HG03558 (cell line): ENCODE data around the gene CTDSP2.
"Not testable (repeated sequence)": the region's sequence is repeated elsewhere in the genome, so short reads cannot be mapped to it uniquely, and the experiment has no call there.

ENCODE experiments used
- ATAC-seq: cut with Tn5 transposase; IDR thresholded peaks from one replicate; pipeline ENCODE4 v1.9.1; 2021; ENCODE audit warnings: moderate number of reproducible peaks; ENCODE audit not compliant: unreplicated experiment; ENCODE audit errors: extremely low read depth

CTDSP2 gene

DNA sequence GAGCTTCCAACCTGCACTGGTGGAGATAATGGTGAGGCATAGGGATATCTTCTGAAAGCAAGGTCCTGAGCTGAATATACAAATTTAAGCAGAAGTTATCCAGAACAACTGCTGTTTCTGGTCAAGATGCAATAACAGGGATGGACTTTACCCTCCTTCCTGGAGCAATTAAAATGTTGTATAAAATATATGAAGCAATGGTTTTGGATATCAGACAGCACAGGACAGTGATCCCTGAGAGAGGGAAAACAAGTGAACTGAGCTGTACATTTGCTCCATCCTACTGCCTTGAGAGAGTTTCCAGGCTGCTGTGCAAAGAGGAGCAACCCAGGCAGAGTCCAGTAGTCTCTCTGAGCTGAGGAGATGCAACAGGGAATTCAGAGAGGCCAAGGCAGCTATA lies 36.0 kb upstream of the CTDSP2 start:
- no peak for ATAC-seq

- no peak for ATAC-seq
Observed at GRCh38 chr12:57881475-57881874, 34.9 kb upstream of the CTDSP2 start.

GRCh38 chr12:57881035-57881434 lies 34.5 kb upstream of the CTDSP2 start:
- not testable (repeated sequence) for ATAC-seq

DNA sequence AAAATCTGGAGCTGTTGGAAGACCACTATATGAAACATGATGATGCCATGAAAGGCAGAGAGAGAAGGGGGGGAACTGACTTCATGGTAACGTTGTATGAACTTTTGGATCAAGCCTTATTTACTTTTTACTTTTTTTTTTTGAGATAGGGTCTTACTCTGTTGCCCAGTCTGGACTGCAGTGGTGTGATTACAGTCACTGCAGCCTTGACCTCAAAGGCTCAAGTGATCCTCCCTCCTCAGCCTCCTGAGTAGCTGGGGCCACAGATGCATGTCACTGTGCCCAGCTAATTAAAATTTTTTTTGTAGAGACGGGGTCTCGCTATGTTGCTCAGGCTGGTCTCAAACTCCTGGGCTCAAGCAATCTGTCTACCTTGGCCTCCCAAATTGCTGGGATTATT lies 31.3 kb upstream of the CTDSP2 start:
- no peak for ATAC-seq

DNA sequence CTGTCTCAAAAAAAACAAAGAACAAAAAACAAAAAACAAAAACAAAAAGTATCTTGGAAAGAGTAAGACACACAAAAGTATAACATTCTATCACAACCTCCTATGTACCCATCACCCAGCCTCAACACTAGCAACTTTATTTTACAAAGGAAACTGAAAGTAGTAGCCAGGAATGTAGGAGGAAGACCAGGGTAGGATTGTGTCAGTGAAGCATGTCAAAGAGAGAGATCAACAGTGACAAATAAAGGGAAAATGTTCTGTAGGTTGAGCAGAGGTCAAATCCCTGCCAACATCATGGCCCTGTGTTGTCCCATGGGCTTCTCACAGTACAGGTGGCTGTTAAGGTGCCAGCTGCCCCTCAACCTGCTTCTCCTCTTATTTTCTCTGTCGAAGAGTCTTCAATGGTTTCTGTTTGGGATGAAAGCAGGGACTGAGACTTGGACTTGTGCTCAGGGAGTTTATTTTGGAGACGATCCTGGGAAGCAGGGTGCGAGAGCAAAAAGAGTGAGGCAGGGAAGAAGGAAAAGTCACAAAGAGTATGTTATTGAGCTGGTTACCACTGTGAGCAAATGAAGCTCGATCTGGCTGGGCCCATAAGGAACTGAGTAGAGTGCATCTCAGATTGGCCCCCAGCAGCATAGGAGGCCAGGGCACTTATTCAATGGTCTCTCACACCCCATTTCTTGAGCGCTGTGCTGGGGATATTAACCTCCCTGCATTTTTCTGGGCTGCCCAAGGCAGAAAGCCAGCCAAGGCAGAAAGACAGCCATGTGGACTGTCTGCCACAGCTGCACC lies 29.4 kb upstream of the CTDSP2 start:
- no peak for ATAC-seq

DNA sequence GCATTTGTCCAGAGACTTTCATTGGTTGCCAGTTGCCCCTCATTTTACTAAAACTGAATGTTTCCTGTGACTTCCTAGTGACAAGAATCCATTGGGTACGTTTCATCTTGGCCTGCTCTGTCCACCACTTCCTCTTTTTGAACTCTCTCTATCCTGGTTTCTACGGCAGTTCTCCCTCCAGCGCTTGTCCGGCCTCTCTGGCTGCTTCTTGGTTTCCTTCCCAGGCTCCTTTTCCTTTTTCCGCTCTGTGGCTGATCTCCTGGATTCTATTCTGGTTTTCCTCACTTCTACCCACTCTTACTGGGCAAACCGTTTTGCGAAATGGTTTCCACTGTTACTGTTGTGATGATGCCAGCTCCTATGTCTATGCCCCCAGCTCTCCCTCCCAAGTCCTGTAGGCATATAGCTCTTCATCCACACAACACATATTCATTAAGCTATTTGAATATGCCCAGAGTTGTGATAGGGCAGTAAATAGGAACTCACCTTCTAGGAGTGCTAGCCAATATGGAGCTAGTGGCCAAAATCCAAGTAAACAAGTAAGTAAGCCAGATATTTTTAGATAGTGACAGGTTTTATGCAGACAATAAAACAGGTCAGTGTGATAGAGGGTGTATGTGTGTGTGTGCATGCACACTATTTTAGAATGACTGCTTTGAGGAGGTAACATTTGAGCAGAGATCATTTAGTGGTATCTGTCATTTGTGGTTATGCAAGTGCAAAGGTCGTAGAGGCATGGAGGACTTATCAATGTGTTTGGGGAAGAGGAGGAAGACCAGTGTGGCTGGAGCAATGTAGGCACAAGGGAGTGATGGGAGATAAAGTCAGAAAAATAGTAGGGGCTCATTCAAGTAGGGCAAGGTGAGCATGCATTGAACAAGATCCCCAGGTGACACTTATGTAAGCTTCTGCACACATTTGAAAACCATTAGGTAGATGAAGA lies 27.9 kb upstream of the CTDSP2 start:
- ATAC-seq = no peak

- ATAC-seq = no peak
Observed at GRCh38 chr12:57872362-57872761, 25.8 kb upstream of the CTDSP2 start.

DNA sequence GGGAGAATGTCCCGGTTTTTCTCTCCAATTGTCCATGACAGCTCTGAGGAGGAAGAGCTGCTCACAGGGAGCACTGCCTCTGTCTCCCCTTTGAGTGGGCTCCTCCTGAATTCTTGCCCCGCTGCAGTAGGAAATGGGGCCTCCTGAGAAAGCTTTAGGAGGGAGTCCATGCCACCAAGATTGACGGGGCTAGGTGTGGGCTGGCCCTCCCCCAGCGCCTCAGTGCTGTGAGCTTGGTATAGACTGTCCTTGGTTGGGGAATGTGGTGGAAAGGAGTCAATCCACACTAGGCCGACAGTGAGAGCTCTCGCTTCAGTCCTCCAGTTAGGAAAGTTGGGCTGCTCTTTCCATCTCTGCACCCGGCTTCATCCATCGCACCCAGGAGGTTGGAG lies 23.4 kb upstream of the CTDSP2 start:
- ATAC-seq = no peak

DNA sequence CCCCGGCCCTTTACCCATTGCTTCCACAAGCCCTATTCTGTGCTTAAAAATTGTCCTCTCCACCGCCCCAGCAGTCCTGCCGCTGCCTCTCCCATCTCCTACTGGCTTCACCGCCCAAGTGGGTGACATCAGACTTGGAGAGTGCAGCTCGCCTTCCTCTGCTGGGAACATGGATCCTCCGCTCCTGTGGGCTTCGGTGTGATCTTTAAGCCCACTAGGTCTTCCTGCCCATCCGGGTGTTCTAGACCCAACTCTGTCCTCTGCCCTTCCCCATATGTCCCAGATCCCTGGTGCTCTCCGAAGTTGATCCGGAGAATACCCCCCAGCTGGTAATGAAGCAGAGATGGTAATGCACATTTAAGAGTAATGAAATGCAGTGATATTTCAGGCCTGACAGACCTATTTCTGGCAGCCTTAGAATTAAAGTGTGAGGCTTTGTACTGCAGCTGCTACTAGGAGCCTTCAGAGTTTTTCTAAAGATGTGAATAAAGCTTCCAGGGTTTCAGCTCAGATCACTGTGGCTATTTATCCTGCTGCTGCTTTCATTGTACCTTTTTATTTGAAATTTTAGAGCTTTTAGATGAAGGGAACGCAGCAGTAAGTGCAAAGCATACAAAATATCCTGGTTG lies 22.9 kb upstream of the CTDSP2 start:
- ATAC-seq = no peak

DNA sequence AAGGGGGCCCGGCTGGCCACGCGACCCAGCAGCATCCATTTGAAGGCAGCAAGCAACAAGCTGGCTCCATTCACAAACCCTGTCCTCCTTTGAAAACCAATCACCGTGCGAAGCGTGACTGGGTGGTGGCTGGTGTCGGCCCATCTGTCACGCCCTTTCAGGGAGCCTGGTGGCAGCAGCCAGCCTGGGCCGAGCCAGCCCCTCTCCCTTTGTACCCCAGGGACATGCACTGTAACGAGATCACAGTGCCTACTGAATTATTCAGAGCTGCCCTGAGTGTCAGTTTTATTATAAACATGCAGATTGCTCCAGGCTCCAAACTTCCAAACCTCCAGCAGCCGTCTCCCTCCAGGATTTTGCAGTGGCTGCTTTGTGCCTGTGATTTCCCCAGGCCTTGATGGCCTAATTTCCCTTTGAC lies 22.3 kb upstream of the CTDSP2 start:
- no peak for ATAC-seq

GRCh38 chr12:57868221-57868620 lies 21.7 kb upstream of the CTDSP2 start:
- ATAC-seq = no peak

DNA sequence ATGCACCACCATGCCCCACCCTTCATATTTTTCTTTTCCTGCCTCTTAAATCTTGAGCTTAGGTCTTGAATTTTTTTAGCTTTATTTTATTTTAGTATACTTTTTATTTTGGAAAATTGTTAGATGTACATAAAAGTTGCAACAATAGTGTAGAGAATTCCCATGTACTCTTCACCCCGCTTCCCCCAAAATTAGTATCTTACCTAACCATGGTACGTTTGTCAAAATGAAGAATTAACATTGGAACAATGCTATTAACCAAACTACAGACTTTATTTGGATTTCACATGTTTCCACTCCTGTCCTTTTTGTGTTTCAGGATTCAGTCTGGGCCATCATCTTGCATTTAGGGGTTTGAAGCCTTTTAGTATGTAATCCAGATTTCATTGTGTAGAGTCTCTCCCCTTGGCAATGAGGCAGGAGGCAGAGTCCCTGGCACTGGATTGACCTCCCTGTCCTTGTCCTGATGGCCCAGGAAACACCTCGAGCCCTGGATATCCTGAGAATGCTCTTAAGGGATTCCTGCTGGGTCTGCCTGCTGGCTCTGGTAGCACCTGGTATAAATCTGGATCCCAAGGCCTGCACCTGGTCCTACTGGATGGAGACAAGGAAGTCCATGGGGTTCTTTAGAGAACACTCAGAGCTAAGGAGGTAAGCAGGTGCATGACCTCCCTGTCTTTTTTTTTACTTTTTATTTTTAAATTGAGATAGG lies 19.9 kb upstream of the CTDSP2 start:
- no peak for ATAC-seq

DNA sequence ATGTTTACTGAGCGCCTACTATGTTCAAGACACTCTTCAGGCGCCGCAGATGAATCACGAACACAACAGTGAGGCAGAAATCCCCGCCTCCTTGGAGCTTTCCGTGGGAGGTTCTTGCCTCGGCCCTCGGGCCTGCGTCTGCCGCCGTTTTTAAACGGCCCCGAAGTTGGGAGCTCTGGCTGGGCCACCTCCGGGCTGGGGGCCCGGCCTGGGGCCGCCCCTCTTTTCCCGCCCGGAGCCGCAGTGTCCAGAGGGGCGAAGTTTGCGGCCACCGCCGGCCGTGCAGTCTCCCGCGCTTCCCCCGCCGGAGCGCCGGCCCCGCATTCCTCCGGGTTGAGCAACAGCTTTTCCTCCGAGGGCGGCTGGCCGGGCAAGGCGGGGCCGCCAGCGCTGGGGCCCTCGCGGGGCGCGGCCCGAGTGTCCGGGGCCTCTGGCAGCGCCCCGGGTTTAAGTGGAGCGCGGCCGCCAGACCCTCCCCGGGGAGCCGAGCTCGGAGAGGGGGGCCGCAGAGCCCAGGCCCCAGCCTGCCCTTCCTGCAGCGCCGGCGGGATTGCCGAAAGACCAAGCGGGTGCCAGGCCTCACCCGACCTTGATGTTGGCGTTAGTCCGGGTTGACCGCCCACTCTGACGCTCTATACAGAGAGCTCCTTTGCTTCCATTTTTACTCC lies 18.7 kb upstream of the CTDSP2 start:
- no peak for ATAC-seq

DNA sequence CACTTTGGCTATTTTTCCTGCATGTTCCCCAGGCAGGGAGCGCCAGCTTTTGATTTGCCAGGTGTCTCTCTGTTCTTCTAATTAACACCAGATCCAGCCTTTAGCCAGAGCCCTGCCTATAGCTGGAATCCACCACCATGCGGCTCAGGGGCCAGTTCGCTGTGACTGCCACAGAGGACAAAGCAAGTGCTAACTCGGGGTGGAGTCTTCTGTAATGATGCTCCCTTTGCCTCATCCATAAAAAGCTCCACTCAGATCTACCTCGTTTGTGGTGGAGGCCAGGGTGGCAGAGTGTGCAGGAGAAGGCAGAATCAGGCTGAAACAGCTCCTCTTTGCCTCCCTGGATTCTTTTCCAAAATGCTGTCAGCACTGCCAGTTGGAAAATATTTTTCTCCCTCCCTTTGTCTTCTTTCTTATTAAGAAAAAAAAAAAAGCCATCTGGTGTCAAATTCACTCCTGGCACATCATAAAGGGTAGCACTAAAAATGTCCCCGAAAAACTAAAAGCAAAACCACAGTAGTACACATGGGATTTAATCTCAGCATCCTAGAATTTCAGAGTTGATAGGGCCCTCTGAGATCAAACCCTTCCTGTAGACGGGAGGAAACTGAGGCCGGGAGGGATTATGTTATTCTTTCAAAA lies 18.0 kb upstream of the CTDSP2 start:
- ATAC-seq = no peak

DNA sequence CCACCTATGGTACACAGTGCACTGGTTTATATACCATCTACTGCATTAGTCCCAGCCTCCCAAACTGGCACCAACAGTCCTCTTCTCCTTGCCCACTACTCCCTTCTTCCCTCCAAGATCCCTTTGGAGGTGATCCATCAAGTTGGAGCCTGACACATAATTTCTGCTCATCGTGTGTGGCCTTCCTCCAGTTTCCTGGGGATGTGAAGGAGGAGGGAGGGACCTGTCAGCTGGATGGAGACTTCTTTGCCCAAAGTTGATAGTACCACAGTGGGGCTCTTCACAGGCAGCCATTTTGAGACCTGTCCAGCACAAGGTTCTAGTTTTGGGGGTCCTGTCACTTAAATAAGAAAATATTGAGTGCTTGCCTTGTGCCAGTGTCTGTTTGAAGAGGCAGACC lies 17.1 kb upstream of the CTDSP2 start:
- no peak for ATAC-seq

DNA sequence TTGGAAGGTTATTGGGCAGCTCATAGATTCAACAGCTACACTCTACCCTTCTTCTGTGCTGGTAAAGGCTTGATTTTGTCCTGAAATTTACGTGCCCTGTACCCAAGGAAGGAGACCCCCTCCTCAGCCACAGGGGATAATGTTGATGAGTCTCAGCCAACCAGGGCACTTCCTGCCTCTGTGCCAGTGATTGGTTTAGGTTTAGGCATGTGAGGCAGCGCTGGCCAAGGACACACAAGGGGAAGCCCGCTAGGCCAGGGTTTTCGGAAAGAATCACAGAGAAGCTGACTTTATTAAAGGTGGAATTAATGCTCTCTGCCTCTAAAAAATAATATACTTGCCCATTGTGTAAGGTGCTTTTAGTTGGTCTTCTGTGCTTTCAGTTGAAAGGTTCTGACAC lies 15.4 kb upstream of the CTDSP2 start:
- no peak for ATAC-seq

DNA sequence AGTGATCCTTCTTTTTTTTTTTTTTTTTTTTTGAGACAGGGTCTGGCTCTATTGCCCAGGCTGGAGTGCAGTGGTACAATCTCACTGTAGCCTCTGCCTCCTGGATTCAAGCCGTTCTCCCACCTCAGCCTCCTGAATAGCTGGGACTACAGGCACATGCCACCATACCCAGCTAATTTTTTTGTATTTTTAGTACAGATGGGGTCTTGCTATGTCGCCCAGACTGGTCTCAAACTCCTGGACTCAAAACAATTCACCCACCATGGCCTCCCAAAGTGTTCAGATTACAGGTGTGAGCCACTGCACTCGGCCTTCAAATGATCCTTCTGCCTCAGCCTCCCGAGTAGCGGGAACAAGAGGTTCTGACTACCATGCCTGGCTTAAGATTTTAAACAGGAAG lies 14.4 kb upstream of the CTDSP2 start:
- ATAC-seq = not testable (repeated sequence)

DNA sequence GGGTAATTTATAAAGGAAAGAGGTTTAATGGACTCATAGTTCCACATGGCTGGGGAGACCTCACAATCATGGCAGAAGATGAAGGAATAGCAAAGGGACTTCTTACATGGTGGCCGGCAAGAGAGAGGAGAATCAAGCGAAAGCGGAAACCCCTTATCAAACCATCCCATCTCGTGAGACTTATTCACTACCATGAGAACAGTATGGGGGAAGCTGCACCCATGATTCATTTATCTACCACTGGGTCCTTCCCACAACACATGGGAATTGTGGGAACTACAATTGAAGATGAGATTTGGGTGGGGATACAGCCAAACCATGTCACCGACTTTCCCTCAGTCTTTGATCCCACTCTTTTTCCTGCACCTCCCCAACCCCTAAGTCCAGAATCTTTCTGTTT lies 12.6 kb upstream of the CTDSP2 start:
- no peak for ATAC-seq

- ATAC-seq = not testable (repeated sequence)
Observed at GRCh38 chr12:57858123-57858522, 11.6 kb upstream of the CTDSP2 start.
